GM12801 (cell line): Measurements from ENCODE around the gene BRI3.

Source experiments
- TF ChIP-seq, protein P1 (sequence below): IDR thresholded peaks from one replicate; pipeline ENCODE4 v1.5.1; 2011; ENCODE audit warnings: control low read depth; ENCODE audit not compliant: insufficient read length; ENCODE audit errors: extremely low read depth

Gene BRI3

DNA sequence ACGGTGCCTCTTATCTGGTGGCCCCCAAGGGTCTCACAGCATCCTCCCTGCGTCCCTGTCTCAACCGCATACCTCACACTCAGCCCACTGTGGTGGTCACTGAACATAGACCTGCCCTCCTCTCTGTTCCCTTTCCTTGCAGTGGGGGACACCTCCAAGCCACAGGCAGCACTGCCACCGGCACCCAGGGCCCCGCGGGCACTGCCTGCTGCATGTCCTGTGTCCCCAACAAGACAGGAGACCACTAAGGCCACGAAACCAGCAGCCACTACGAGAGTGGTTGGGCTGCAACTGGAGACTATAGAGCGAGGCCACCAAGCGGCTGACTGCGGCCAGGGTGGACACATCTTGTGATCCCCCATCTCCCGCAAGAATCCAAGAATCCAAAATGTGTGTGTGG, 15.3 kb downstream of the BRI3 start:
- TF ChIP-seq, protein P1, sequence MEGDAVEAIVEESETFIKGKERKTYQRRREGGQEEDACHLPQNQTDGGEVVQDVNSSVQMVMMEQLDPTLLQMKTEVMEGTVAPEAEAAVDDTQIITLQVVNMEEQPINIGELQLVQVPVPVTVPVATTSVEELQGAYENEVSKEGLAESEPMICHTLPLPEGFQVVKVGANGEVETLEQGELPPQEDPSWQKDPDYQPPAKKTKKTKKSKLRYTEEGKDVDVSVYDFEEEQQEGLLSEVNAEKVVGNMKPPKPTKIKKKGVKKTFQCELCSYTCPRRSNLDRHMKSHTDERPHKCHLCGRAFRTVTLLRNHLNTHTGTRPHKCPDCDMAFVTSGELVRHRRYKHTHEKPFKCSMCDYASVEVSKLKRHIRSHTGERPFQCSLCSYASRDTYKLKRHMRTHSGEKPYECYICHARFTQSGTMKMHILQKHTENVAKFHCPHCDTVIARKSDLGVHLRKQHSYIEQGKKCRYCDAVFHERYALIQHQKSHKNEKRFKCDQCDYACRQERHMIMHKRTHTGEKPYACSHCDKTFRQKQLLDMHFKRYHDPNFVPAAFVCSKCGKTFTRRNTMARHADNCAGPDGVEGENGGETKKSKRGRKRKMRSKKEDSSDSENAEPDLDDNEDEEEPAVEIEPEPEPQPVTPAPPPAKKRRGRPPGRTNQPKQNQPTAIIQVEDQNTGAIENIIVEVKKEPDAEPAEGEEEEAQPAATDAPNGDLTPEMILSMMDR = no peak

DNA sequence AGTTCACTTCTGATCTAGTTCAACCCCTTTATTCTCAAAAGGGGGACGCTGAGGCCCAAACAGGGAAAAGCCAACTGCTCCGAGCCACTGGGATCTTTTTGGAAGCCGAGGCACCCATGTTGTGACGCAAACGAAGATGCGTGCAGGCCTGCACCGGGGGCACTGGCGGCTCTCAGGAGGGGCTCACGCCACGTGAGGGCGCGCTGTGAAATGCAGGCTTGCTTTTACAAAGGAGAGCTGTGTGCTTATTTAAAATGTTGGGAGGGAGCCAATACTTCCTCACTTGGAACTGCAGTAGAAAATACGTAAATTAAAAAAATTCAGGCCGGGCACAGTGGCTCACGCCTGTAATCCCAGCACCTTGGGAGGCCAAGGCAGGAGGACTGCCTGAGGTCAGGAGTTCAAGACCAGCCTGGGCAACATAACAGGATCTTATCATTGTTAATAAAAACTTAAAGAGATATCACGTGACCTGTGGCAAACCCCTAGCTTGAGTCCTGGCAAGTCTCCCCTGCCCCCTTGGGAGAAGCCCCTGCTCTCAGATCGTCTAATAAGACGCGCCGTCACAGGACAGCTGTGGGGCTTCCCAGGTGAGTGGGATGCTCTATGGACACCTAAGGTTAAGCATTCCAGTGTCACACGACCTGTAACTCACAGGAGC, 16.3 kb downstream of the BRI3 start:
- TF ChIP-seq, protein P1 = no peak

DNA sequence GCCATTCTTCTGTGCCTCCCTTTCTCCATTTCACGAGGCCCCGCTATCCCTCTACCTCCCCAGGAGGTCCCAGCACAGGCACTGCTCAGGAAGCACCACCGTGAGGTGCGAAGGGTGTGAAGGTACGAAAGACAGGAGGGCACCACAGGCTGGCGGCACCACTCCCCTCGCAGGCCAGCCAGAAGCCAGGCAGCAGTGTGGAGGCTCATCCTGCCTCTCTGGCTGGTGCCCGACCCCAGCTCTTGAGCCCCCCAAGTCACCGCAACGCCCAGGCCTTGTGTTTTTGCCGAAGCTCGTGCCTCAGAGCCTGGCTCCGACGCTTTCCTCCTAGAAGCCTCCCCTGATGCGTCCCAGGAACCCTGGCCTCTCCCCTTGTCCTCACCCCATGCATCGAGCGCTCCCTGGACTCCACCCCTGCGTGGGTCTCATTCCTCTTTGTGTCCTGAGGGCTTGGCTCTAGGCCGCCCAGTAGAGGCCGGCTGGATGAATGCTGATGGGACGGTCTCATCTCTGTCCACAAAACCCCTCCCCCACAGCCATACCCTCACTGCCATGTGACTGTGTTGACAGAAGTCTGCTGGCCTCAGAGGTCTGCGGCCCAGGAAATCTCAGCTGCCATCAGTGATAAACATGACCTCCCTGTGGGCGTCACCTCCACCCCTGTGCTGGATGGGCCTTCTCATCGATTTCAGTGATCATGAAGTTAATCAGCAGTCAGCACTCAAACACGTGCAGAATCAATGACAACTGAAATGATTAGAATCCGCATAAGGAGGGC, 19.3 kb downstream of the BRI3 start:
- TF ChIP-seq, protein P1 = no peak

GRCh38 chr7:98301693-98302470, 20.4 kb downstream of the BRI3 start:
- TF ChIP-seq, protein P1 = no peak

- TF ChIP-seq, protein P1 = no peak
These were observed 21.8 kb downstream of the BRI3 start for GRCh38 chr7:98303176-98303865.

DNA sequence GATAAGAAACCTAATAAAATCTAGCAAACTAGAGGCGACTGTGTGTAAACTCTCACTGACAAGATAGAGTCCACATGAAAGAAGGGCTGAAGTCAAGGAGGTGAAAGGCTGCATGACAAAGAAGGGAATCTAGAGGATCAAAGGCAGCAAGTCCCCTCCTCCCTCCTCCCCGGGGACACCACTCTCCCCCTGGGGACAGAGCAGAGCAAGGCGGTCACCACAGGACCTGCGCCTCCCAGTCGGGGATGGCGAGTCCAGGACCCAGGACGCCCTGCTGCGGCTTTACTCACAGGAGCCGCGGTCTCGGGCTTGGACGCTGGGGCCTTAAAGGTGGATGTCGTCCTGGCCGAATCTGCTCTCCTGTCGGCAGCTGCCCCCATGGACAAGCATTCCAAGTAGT, 22.4 kb downstream of the BRI3 start:
- TF ChIP-seq, protein P1 = no peak

DNA sequence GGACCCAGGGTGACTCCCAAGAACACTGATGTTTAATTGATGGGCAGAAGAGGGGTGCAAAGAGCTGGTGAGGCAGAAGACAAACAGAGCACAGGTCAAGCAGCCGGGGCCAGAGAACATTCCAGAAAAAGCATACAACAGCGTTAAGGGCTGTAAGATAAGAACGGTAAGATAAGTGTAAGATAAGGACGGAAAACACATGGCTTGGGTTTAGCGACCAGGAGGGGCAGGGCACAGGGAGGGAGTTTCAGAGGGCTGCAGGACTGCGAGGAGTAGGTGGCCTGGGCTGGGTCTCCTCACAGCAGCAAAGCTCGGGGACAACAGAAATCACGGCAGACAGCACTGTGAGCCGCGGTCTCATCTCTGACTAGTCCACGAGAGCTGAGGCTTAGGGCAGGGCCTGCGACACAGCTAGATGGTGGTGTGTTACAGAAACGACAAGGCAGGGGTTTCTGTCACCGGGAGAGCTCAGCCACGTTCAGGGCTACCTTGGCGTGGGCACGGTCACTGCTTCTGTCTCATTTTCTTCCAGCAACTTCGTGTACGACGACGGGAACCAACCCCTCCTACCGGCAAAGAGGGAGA, 24.6 kb downstream of the BRI3 start:
- TF ChIP-seq, protein P1 = no peak
